AG10803 (cell line): ENCODE data around the gene ZBTB20.
A peak's percentile ranks its signal among the peaks of the same experiment; 100 is the strongest.

Source experiments
- DNase-seq: peaks from one replicate; pipeline ENCODE4 v3.0.0; 2010; ENCODE audit warnings: low read depth
- H3K4me3 ChIP-seq: 2 replicates; pipeline ENCODE4 v1.5.1; 2011; ENCODE audit warnings: mild to moderate bottlenecking, low read length, control low read depth
- TF ChIP-seq, protein P1 (sequence below): conservative IDR thresholded peaks from 2 replicates; pipeline ENCODE4 v1.5.1; 2011; ENCODE audit warnings: mild to moderate bottlenecking, low read length, control low read depth, inconsistent platforms

Gene ZBTB20

DNA sequence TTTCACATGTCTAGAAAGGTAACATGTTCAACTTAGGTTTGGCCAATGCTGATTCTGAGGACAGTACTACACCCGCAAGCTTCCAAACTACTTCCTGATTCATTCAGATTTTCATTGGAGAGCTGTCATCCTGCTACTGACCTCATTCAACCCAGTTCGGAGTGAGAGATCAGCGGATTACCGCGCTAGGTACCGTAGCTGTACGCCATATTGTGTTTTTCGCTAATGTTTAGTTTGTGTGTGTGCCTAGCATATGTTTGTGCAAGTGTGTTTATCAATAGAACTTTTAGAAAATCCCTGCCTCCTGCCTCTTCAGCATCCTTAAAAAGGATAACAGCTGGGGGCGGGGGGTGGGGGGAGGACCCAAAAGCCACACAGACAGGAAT lies 1.1 kb downstream of the ZBTB20 start:
- peak; percentile 74 for DNase-seq
- TF ChIP-seq, protein P1, sequence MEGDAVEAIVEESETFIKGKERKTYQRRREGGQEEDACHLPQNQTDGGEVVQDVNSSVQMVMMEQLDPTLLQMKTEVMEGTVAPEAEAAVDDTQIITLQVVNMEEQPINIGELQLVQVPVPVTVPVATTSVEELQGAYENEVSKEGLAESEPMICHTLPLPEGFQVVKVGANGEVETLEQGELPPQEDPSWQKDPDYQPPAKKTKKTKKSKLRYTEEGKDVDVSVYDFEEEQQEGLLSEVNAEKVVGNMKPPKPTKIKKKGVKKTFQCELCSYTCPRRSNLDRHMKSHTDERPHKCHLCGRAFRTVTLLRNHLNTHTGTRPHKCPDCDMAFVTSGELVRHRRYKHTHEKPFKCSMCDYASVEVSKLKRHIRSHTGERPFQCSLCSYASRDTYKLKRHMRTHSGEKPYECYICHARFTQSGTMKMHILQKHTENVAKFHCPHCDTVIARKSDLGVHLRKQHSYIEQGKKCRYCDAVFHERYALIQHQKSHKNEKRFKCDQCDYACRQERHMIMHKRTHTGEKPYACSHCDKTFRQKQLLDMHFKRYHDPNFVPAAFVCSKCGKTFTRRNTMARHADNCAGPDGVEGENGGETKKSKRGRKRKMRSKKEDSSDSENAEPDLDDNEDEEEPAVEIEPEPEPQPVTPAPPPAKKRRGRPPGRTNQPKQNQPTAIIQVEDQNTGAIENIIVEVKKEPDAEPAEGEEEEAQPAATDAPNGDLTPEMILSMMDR = no peak
- H3K4me3 ChIP-seq = peak overlapping the region; percentile 81

DNA sequence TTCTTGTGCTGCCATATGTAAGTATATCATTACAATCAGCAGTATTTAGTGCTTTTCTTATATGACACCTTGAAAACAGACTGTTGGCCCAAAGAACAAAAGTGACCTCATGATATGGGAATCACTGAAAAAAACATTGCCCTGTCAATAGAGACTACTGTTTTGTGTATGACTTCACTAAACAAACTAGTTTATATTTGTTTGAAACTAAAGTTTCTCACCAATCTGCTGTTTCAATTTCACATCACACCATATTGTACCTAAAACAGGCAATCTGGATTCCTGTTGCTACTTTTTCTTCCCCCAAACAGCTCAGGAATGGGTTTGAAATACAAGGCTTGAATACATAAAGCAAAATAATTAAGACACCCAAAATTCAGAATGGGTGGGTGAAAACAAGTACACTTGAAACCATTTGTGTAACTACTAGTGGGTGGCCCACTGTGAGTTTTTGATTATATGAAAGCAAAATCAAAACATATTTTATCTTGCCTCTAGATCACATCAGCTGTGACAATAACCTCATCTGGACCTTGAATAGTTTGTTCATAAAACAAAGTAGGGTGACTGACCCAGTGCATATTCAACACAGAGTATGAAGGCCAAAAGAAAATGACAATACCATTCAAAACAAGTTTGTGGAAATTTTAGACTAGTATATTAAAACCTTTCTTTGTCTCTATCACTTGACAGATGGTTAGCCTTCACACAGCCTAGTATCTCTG lies 5.9 kb downstream of the ZBTB20 start:
- TF ChIP-seq, protein P1 = no peak

DNA sequence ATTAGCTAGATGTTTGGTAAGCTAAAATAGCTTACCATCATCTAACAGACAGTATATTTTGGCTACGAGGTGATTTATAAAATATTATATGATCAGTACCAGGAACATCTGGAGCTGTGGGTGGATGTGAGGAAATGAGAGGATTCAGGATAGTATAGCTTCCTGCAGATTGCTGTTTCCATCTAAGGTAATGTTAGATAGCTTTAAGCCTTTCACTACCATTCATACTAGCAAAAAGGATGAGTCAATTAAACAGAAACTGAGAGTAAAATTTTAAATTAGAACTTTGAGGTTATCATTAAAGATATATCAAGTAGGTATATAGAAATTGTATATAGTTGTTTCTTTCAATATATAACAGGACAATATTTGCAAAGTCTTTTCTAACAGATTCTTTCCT lies 8.0 kb downstream of the ZBTB20 start:
- H3K4me3 ChIP-seq = no peak overlapping the region
- TF ChIP-seq, protein P1 = no peak
- no peak for DNase-seq

More for the DNA sequence above, 5.9 kb downstream of the ZBTB20 start:
- no peak overlapping the region for H3K4me3 ChIP-seq
- DNase-seq = no peak

DNA sequence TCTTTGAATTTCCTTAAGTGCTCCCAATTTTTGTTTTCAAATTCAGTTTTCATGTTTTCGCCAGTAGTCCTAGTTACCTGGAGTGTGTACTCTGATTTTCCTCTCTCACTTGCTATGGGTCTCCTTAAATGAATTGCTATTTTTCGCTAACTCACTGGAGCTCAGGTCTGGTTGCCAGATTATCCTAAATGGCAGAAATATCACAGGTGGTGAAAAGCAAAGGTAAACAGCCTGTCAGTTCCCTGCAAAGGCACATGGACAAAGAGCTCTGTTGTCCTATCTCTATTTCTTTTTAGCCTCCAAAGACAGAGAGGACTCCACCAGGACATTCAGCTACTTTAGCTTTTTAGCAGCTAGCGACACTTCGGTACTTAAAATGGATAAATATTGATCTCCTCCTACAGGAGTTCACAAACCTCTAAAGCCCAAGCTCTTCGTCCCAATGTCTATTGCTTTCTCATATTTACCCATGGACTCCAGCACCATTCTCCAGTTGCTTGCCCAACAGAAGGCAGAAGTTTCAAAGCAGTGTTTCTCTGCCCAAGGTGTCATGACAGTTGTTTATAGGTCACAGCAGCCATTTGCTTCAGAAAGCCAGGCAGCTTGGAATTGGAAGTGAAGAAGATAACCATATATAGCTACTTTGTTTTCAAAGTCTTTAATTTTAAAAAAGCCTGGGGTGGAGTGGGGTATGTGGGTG lies 12.3 kb downstream of the ZBTB20 start:
- DNase-seq = no peak
- TF ChIP-seq, protein P1 = no peak
- H3K4me3 ChIP-seq = no peak overlapping the region

DNA sequence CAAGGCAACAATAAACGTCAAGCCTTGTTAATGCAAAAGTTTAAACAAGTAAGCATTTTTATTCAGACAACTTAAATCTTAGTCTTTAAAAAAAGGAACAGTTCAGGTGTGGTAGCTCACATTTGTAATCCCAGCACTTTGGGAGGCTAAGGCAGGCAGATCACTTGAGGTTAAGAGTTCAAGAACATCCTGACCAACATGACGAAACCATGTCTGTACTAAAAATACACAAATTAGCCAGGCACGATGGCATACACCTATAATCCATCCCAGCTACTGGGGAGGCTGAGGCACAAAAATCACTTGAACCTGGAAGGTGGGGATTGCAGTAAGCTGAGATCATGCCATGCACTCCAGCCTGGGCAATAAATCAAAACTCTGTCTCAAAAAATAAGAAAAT lies 19.9 kb downstream of the ZBTB20 start:
- H3K4me3 ChIP-seq = no peak overlapping the region
- no peak for DNase-seq
- TF ChIP-seq, protein P1 = no peak

DNA sequence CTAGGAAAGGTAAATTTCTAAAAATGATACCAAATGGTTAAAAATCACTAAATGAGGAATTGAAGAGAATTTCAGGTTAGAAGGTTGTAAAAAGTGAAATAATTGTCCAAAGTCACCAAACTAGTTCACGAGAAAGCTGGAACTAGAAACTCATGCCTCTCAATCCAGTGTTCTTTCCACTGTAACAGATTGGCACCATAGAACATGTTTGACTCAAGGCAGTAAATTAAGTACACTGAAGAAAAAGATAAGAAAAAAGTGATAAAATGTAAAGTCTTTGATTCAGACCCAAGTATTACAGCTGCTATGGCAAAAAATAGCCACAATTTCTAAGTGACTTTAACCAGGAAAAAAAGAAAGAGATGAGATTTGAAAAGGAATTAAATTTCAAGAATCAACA lies 26.5 kb downstream of the ZBTB20 start:
- DNase-seq = no peak
- H3K4me3 ChIP-seq = no peak overlapping the region
- TF ChIP-seq, protein P1 = no peak

DNA sequence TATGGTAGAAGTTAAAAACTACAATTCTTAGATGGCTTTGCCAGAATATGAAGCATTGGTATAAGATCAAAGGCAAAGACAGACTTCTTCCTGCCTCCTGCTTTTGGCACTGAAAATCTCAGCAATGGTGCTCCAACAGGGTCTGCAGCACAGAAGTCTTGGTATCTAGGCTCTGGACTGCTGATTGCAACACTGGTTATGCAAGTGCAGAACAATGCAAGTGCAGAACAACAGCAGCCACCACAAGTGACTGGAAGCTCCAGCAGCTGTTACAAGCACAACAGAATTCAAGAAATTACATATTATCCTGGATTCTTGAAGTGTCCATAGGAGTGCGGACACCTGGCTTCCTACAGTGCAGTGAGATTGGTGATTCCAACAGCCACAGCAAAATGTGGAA lies 33.7 kb downstream of the ZBTB20 start:
- peak; percentile 70 for DNase-seq
- no peak overlapping the region for H3K4me3 ChIP-seq
- TF ChIP-seq, protein P1 = no peak
